ENCODE data around the gene TFG. TPM values are rescaled to one million over a fixed set of nuclear protein-coding genes. Genes with fewer than 3 reads are reported as not detected.

Gene TFG
- total and polyA plus RNA-seq, 10 of the 15 experiments (the other 5 are each of a cell fraction or from before 2014, with no cell fraction given) = 29.3 to 126 (median 57.6) TPM

DNA sequence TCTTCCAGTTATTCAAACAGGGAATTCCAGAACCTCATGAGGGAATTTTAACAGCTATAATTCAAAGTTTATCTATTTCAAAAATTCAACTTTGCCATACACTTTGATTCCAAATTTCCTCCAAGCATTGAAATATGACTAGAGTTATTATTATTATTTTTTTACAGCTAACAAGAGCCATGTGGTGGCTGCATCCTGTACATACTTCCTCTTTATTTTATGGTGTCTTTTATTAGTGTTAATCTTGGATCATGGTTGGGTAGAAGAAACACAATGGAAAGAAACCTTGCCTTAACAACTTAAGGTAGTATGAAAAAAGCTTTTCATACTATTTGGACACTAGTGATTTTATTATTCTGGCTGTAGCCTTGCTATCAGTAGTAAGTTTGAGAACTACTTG lies 52.7 kb downstream of the TFG start:
- H2AFZ ChIP-seq (ENCODE audit: control insufficient read depth, low read depth, low read length) = no peak overlapping the region
- ATAC-seq (no peak), FAIRE-seq (no peak), DNase-seq (ENCODE audit: low read depth, low spot score) (no peak)
- no TSS peak for BruUV-seq (replicated peaks)
- no peaks in the 10 kb centered on the region for H3K79me2 ChIP-seq (ENCODE audit: control insufficient read depth, insufficient read depth, low read length)
- no peaks in the 10 kb centered on the region for H3K27me3 ChIP-seq (replicated peaks in 1 of 2; ENCODE audit: control insufficient read depth in 2 of 2, insufficient read depth in 2 of 2, low read length in 1 of 2)
- no peak overlapping the region for H3K4me2 ChIP-seq (ENCODE audit: control insufficient read depth, insufficient read depth)
- SMC1A ChIA-PET (ENCODE audit: uncharacterized antibody, unreplicated experiment) = interaction anchor here (1.0 to 2.0 kb wide), 8 partner anchors 8 to 295 kb away, joined by 3 to 7 read pairs (median 5); no protein-coding TSS in a partner anchor
- H3K4me1 ChIP-seq (ENCODE audit: control insufficient read depth, insufficient read depth, low read length) = no peaks in the 10 kb centered on the region
- intact Hi-C loops (cut with micrococcal nuclease; ENCODE audit: unreplicated experiment) = no loop called here
- in situ Hi-C loops (cut with MboI) = no loop called here
- POLR2A ChIA-PET = interaction anchor here (0.8 kb wide), 1 partner anchor 53 kb away, joined by 3 read pairs; no protein-coding TSS in a partner anchor
- no peak overlapping the region for H3K4me3 ChIP-seq
- CTCF ChIA-PET = interaction anchor here (1.0 to 3.7 kb wide), 9 partner anchors 9 to 300 kb away, joined by 3 to 16 read pairs (median 4); no protein-coding TSS in a partner anchor
- no peaks in the 10 kb centered on the region for H4K20me1 ChIP-seq (ENCODE audit: control insufficient read depth, insufficient read depth)
- RAD21 ChIA-PET (ENCODE audit: unreplicated experiment) = interaction anchor here (0.8 to 3.6 kb wide), 4 partner anchors 10 to 445 kb away, joined by 3 to 11 read pairs (median 4); no protein-coding TSS in a partner anchor
- H3K27ac ChIP-seq (ENCODE audit: control insufficient read depth, insufficient read depth) = no peak overlapping the region
- no peak overlapping the region for H3K9ac ChIP-seq (ENCODE audit: control insufficient read depth, insufficient read depth, low read length)
- H3K36me3 ChIP-seq (ENCODE audit: control insufficient read depth in 2 of 2, insufficient read depth in 2 of 2, low read length in 1 of 2) = no peaks in the 10 kb centered on the region
- H3K9me3 ChIP-seq (replicated peaks; ENCODE audit: control insufficient read depth, insufficient read depth, low read length) = no peaks in the 10 kb centered on the region
- TF ChIP-seq RUNX3 (IDR thresholded peaks at IDR 0.05; ENCODE audit: low read length) = no peak
- TF ChIP-seq SRF (IDR thresholded peaks at IDR 0.05; ENCODE audit: low read depth in 2 of 2, low read length in 2 of 2) = no peak
- TF ChIP-seq DPF2 (IDR thresholded peaks at IDR 0.05) = no peak
- no peak for TF ChIP-seq SPI1 (IDR thresholded peaks at IDR 0.05; ENCODE audit: borderline replicate concordance, insufficient read depth, low read depth, low read length)
- TF ChIP-seq IRF4 (IDR thresholded peaks at IDR 0.05; ENCODE audit: low read depth, low read length) = no peak

GRCh38 chr3:100765437-100765975 lies 56.2 kb downstream of the TFG start:
- no peak overlapping the region for H3K27ac ChIP-seq (ENCODE audit: control insufficient read depth, insufficient read depth)
- ChIA-PET POLR2A (no interaction called here), CTCF (no interaction called here), RAD21 (ENCODE audit: unreplicated experiment) (no interaction called here), SMC1A (ENCODE audit: uncharacterized antibody, unreplicated experiment) (interaction anchor here (1.4 kb wide), 1 partner anchor 11 kb away, joined by 3 read pairs; no protein-coding TSS in a partner anchor)
- no peak for TF ChIP-seq TBL1XR1 (IDR thresholded peaks at IDR 0.05; ENCODE audit: low read depth, low read length)
- TF ChIP-seq, protein P1, sequence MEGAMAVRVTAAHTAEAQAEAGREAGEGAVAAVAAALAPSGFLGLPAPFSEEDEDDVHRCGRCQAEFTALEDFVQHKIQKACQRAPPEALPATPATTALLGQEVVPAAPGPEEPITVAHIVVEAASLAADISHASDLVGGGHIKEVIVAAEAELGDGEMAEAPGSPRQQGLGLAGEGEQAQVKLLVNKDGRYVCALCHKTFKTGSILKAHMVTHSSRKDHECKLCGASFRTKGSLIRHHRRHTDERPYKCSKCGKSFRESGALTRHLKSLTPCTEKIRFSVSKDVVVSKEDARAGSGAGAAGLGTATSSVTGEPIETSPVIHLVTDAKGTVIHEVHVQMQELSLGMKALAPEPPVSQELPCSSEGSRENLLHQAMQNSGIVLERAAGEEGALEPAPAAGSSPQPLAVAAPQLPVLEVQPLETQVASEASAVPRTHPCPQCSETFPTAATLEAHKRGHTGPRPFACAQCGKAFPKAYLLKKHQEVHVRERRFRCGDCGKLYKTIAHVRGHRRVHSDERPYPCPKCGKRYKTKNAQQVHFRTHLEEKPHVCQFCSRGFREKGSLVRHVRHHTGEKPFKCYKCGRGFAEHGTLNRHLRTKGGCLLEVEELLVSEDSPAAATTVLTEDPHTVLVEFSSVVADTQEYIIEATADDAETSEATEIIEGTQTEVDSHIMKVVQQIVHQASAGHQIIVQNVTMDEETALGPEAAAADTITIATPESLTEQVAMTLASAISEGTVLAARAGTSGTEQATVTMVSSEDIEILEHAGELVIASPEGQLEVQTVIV (IDR thresholded peaks at IDR 0.05; ENCODE audit: borderline replicate concordance, partially characterized antibody) = no peak
- no peak for TF ChIP-seq PAX5 (IDR thresholded peaks at IDR 0.05; ENCODE audit: borderline replicate concordance, low read depth, low read length)
- no peak for DNase-seq (ENCODE audit: low read depth, low spot score)
- no peaks in the 10 kb centered on the region for H3K36me3 ChIP-seq (ENCODE audit: control insufficient read depth in 2 of 2, insufficient read depth in 2 of 2, low read length in 1 of 2)
- 75% methylated on average over 3 of the region's 3 CpGs for WGBS (ENCODE audit: insufficient coverage, insufficient replicate concordance, low lambda C conversion rate, missing lambda C conversion rate)
- ATAC-seq = no peak
- no peak overlapping the region for H3K4me3 ChIP-seq
- no peaks in the 10 kb centered on the region for H3K79me2 ChIP-seq (ENCODE audit: control insufficient read depth, insufficient read depth, low read length)
- no TSS peak for BruUV-seq (replicated peaks)
- intact Hi-C loops (cut with micrococcal nuclease; ENCODE audit: unreplicated experiment) = no loop called here
- no peak overlapping the region for H3K4me2 ChIP-seq (ENCODE audit: control insufficient read depth, insufficient read depth)
- no peak for FAIRE-seq
- no peaks in the 10 kb centered on the region for H4K20me1 ChIP-seq (ENCODE audit: control insufficient read depth, insufficient read depth)
- in situ Hi-C loops (cut with MboI) = no loop called here
- H3K4me1 ChIP-seq (ENCODE audit: control insufficient read depth, insufficient read depth, low read length) = no peaks in the 10 kb centered on the region
- no peak overlapping the region for H2AFZ ChIP-seq (ENCODE audit: control insufficient read depth, low read depth, low read length)
- no peaks in the 10 kb centered on the region for H3K27me3 ChIP-seq (replicated peaks in 1 of 2; ENCODE audit: control insufficient read depth in 2 of 2, insufficient read depth in 2 of 2, low read length in 1 of 2)
- H3K9ac ChIP-seq (ENCODE audit: control insufficient read depth, insufficient read depth, low read length) = no peak overlapping the region
- H3K9me3 ChIP-seq (replicated peaks; ENCODE audit: control insufficient read depth, insufficient read depth, low read length) = no peaks in the 10 kb centered on the region
